Gastrocnemius medialis (tissue), 4 donors: ENCODE measurements around the gene LIN52.

Source experiments
- CTCF ChIP-seq, 5 experiments: fragments of 450-650 bp in 3 of 5; fragments of 200-600 bp in 2 of 5; sonication (generic) in 2 of 5; IDR thresholded peaks in 4 of 5; conservative IDR thresholded peaks in 1 of 5; 1 replicate in 4 of 5; 2 replicates in 1 of 5; pipeline ENCODE4 v1.5.1; 2016 to 2019; ENCODE audit warnings: antibody characterized with exemption in 5 of 5, mild to moderate bottlenecking in 3 of 5, moderate library complexity in 3 of 5
- POLR2A ChIP-seq, 2 donors: fragments of 450-650 bp; IDR thresholded peaks; one replicate each; pipeline ENCODE4 v1.6.1; 2017; ENCODE audit warnings: antibody characterized with exemption in 2 of 2, mild to moderate bottlenecking in 2 of 2, moderate library complexity in 2 of 2

- TF ChIP-seq CTCF (IDR thresholded peaks at IDR 0.05 in 4 of 5, conservative IDR thresholded peaks at IDR 0.05 in 1 of 5), result no peak
- TF ChIP-seq POLR2A (IDR thresholded peaks at IDR 0.05), result no peak
Observed at GRCh38 chr14:74155287-74155686, 70.5 kb downstream of the LIN52 start.
